Stimulated activated CD8-positive, alpha-beta memory T cell treated with anti-CD3 and anti-CD28 coated beads, Interleukin-12 subunit alpha, Interleukin-12 subunit beta, amount 100 ng/mL, for 1 hour (primary cell): ENCODE results near the gene NPAS1.

Source experiments
- DNase-seq: peaks from one replicate; pipeline ENCODE4 v3.0.0-alpha.2; 2020; ENCODE audit warnings: low read depth

Gene NPAS1

DNA sequence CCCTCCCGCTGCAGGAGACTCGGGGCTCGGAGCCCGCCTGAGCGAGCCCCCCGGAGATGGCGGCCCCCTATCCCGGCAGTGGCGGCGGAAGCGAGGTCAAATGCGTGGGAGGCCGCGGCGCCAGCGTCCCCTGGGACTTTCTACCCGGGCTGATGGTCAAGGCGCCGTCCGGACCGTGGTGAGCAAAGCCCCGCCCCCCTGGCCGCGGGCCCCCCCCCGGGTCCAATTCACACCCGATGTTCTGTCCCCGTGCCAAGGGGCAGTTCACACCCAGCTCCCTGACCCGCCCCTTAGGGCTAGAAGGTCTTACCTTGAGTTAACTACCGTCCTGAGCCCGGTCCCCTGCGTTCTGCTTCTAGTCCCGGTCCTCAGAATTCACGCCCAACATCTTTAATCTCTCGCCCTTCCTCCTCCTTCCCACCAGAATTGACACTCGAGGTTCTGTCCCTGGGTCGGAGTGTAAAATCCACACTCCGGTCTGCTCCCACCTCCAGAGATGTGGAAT is 1.4 kb downstream of the NPAS1 start:
- no peak for DNase-seq

DNA sequence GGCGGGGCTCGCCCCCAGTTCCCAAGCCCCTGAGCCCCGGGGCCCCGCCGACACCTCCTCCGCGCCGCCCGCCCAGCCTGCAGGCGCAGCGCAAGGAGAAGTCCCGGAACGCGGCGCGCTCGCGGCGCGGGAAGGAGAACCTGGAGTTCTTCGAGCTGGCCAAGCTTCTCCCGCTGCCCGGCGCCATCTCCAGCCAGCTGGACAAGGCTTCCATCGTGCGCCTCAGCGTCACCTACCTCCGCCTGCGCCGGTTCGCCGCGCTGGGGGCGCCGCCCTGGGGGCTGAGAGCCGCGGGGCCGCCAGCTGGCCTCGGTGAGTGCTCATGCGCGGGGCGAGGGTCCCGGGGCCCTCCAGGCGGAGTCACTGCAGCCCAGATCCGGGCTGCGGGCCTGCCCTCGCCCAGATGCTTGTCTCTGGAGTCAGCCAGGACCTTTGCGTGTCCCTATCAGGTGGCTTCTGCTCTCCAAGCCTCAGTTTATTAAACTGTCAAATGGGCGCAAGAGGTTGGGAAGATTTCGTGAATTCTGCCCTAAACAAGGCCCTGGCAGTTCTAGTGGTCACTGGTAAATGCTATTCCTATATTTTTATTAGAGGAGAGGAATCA is 2.0 kb downstream of the NPAS1 start:
- DNase-seq = no peak

GRCh38 chr19:47022140-47022536 is 2.5 kb downstream of the NPAS1 start:
- no peak for DNase-seq

GRCh38 chr19:47022541-47023447 is 3.2 kb downstream of the NPAS1 start:
- DNase-seq = no peak

GRCh38 chr19:47023448-47023794 is 3.8 kb downstream of the NPAS1 start:
- no peak for DNase-seq

- no peak for DNase-seq
Measured at GRCh38 chr19:47024502-47024901, 4.9 kb downstream of the NPAS1 start.

DNA sequence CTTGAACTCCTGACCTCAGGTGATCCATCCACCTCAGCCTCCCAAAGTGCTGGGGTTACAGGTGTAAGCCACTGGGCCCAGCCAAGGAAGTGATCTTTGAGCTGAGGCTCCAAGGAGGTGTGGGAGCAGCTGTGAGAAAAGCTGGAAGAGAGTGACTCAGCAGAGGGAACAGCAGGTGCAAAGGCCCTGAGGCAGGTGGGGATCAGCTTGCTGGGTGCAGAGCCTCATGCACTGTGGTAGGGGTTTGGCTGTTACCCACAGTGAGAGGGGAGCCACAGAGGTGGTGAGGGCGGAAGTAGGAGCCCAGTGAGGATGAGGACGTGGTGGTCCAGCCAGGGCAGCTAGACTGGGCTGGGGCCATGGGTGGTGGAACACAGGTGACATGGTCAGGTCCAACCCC is 6.5 kb downstream of the NPAS1 start:
- no peak for DNase-seq

DNA sequence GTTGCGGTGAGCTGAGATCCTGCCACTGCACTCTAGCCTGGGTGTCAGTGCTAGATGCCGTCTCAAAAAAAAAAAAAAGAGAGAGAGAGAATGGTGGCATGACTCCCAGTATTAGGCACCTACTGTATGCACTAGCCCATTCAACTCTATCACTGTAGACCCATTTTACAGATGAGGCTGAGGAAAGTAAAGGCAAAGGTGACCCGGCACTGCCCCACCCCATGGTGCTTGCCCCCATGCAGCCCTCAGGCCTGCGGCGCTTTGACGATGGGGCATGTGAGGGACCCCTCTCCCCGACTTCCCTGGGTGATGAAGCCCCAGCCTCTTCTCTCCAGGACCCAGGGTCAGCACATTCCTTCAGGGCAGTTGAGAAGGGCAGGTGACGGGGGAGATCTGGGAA is 7.3 kb downstream of the NPAS1 start:
- DNase-seq = no peak

GRCh38 chr19:47027586-47028088 is 8.0 kb downstream of the NPAS1 start:
- DNase-seq = no peak

- no peak for DNase-seq
Measured at GRCh38 chr19:47028195-47028601, 8.6 kb downstream of the NPAS1 start.

DNA sequence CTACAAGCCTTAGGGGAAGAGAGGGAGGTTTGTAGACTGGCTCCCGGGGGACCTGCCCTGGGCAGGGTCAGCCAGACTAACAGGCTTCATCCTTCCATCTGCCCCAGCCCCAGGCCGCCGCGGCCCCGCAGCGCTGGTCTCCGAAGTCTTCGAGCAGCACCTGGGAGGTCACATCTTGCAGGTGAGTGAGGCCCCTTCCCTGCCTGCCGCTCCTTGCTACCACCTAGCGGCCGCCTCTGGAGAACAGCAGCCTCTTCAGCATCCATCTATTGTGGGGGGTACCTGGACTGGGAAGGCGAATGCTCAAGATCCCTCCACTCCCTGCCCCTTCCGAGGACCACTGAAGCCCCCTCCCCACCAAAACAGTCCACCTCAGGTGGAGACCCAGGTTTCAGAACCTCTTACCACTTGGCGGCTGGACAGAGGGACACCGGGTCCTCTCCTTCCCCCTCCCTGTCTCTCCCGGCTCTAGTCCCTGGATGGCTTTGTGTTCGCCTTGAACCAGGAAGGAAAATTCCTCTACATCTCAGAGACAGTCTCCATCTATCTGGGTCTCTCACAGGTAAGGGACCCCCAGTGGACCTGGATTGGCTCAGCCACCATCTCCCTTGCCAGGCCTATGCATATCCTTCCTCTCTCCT is 12.7 kb downstream of the NPAS1 start:
- peak; percentile 36 for DNase-seq

- DNase-seq = peak; percentile 89
Measured at GRCh38 chr19:47035127-47036096, 15.8 kb downstream of the NPAS1 start.

DNA sequence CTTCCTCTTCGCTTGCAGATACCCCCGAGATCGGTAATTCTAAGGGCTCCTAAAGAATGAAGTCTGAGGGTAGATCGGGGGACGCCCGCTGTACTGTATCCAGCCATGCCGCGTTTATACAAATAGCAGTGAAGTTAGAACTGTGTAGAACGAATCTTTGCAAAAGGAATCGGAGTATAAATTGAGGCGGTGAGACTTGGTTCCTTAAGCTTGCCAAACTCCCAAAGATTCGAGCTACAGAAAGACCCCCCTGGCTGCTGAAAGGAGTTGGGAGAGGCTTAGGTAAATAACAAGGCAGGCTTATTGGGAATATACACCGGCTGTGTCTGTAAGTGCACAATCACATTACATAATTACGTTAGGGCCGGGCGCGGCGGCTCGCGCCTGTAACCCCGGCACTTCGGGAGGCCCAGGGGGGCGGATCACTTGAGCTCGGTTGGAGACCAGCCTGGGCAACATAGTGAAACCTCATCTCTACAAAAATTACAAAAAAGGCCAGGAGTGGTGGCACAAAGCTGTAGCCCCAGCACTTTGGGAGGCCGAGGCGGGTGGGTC is 16.5 kb downstream of the NPAS1 start:
- no peak for DNase-seq

DNA sequence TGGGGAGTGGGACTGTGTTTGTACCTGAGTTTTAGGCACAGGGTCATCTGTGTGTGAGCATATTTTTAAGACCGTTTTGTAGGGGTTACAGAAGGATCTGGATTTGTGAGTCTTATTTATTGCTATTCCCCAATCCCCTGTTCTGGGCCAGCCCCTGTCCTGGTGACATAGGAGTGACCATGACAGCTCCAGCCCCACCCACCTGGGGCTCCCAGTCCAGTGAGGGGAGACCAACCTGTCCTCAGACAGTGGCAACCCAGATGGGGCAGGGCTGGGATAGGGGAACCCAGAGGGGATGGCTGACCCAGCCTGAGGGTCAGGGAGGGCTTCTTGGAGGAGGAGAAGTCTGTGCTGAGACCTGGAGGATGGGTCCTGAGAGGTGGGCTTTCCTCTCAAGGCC is 18.1 kb downstream of the NPAS1 start:
- no peak for DNase-seq

DNA sequence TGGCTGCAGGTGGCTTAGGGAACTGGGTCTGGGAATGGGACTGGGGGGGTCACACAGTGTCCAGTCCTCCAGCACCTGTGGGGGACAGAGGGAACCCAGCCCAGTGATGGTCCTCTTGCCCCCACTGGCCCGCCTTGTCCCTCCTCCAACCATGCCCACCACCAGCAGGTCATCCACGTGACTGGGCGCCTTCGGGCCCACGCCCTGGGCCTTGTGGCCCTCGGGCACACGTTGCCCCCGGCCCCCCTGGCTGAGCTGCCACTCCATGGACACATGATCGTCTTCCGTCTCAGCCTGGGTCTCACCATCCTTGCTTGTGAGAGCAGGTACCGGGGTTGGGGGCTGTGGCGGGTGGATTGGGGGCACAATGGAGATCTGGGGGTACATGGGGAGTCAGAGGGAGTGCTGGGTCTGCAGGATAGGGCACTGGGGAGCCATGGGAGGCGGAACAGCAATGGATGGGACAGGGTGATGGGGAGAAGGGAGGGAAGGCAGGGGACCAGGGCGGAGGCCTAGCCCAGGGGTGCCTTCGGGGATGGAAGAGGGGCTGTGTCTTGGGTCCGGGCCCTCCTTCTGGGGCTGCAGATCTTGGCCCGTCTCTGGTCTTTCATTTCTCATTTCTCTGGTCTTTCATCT is 19.7 kb downstream of the NPAS1 start:
- DNase-seq = no peak

- DNase-seq = no peak
Measured at GRCh38 chr19:47040869-47041268, 21.2 kb downstream of the NPAS1 start.

GRCh38 chr19:47044946-47045866 is 25.6 kb downstream of the NPAS1 start:
- no peak for DNase-seq

GRCh38 chr19:47045867-47046470 is 26.3 kb downstream of the NPAS1 start:
- no peak for DNase-seq

GRCh38 chr19:47047272-47047762 is 27.7 kb downstream of the NPAS1 start:
- DNase-seq = no peak
